H7 (cell line): ENCODE results near the gene CELF2. TPM values are rescaled to one million over a fixed set of nuclear protein-coding genes. Genes with fewer than 3 reads are reported as not detected.
"Not testable (repeated sequence)": the region's sequence is repeated elsewhere in the genome, so short reads cannot be mapped to it uniquely, and the experiment has no call there.

ENCODE experiments used
- DNase-seq: peaks from one replicate; pipeline ENCODE4 v3.0.0; 2012
- H3K27me3 ChIP-seq: 2 replicates; pipeline ENCODE4 v1.6.0; 2011; ENCODE audit warnings: mild to moderate bottlenecking, low read length; ENCODE audit not compliant: control insufficient read depth, insufficient read depth
- H3K36me3 ChIP-seq: replicated peaks from 2 replicates; pipeline ENCODE4 v1.5.1; 2011; ENCODE audit warnings: low read length; ENCODE audit not compliant: control insufficient read depth, insufficient read depth
- H3K4me3 ChIP-seq: 2 replicates; pipeline ENCODE4 v1.5.1; 2011; ENCODE audit warnings: low read depth, mild to moderate bottlenecking, control low read depth, low read length, moderate library complexity; ENCODE audit not compliant: insufficient read depth
- total RNA-seq: library from RNA; depleted of rRNA; stranded (reverse); fragments of >200 nt; shearing (Covaris generic); gene quantifications from 2 replicates; pipeline ENCODE4 v1.2.3, GENCODE V29; 2014

Gene CELF2
- total RNA-seq, 1 experiment from 2014 or later = 8.5 TPM

DNA sequence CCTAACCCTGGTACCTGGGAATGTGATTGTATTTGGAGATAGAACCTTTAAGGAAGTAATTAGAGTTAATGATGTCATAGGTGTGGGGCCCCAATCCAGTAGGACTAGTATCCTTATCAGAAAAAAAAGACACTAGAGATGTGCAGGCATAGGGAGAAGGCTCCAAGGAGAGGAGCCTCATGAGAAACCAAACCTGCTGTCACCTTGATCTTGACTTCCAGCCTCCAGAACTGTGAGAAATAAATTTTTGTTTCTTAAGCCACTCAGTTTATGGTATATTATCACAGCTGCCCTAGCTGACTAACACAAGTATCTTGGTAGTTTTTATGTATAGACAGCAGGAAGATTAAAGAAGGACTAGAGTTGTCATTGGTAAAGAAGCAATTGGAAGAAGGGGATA lies 23.9 kb upstream of the CELF2 start:
- Histone ChIP-seq H3K27me3 (no peaks in the 10 kb centered on the region), H3K36me3 (no peaks in the 10 kb centered on the region), H3K4me3 (no peak overlapping the region)
- no peak for DNase-seq

DNA sequence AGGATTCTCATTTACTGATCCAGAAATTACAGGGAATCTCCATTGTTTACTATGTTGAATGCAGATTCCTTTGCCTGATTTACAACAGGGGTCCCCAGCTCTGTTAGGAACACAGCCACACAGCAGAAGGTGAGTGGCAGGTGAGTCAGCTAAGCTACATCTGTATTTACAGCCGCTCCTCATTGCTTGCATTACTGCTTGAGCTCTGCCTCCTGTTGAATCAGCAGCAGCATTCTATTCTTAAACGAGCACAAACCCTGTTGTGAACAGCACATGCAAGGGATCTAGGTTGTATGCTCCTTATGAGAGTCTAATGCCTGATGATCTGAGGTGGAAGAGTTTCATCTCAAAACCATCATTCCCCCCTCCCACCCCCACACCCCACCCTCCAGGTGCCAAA lies 23.3 kb upstream of the CELF2 start:
- H3K36me3 ChIP-seq = no peaks in the 10 kb centered on the region
- no peak overlapping the region for H3K4me3 ChIP-seq
- no peak for DNase-seq
- H3K27me3 ChIP-seq = no peaks in the 10 kb centered on the region

DNA sequence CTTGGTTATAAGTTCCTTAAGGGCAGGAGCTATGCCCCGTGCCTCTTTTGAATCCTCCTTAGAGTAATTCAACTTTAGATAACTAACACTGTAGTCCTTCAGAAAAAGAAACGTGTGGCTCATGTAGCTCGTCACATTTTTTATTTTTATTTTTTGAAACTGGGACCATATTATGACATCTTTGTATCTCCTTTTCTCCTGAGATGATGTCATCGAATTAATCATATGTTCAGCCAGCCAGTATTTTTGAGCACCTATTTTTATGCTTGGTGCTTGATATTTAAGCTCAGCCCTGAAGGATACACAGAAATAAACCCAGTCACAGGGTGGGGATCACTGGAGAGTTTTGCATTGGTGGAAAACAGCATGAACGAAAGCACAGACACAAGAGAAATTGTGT lies 22.6 kb upstream of the CELF2 start:
- no peak for DNase-seq
- no peaks in the 10 kb centered on the region for H3K36me3 ChIP-seq
- H3K27me3 ChIP-seq = no peaks in the 10 kb centered on the region
- H3K4me3 ChIP-seq = no peak overlapping the region

DNA sequence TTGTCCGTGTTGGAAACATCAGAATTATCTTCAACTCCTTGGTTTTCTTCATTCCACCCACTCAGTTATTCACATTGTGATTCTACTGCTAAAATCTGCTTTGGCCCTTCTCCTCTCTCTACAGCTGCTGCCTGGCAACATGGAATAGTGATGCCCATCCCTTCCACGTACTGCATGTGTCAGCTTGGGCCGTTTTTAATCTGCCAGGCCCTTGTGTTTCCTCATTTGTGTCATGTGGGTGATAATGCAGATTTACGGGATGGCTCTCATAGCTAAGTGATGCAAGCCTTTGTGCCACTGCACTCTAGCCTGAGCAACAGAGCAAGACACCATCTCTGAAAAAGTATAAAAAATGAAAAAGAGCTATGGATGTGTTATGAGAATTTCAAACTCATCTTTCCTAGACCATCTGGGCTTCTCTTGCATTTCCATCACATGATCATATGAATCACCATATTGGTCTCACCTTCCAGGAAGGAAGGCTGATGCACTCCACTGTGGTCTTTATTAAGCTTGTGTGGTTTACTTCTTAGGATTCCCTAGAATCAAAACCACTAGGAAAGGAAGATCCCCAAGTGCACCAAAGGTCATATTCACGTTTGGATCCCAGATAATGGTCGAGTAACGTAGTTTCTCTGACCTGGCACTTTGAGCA lies 20.6 kb upstream of the CELF2 start:
- Histone ChIP-seq H3K27me3 (no peaks in the 10 kb centered on the region), H3K4me3 (no peak overlapping the region), H3K36me3 (no peaks in the 10 kb centered on the region)
- DNase-seq = no peak

DNA sequence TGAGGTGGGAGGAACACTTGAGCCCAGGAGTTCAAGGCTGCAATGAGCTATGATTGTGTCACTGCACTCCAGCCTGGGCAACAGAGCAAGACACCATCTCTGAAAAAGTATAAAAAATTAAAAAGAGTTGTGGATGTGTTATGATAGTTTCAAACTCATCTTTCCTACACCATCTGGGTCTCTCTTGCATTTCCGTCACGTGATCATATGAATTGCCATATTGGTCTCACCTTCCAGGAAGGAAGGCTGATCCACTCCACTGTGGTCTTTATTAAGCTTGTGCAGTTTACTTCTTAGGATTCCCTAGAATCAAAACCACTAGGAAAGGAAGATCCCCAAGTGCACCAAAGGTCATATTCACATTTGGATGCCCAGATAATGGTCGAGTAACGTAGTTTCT lies 18.2 kb upstream of the CELF2 start:
- DNase-seq, H3K4me3 ChIP-seq, H3K36me3 ChIP-seq, H3K27me3 ChIP-seq: not testable (repeated sequence)

DNA sequence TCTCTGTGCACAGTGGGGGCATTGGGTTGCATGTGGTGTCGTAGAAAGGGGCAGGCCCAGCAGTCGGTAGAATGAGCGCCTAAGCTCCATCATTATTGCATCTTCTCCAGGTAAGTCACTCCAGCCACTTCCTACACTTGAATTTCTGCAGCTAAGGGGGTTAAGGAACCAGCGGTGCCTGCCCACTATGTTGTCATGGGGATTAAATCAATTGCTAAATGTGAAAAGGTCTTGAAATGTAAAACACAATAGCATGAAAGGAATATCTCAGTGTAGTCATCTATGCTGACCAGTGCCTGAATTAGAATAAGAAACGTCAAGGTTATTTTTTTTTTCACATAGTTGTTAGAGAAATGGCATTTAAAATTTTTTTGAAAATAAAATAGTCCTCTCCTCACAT lies 15.2 kb upstream of the CELF2 start:
- Histone ChIP-seq H3K36me3 (no peaks in the 10 kb centered on the region), H3K27me3 (no peaks in the 10 kb centered on the region), H3K4me3 (no peak overlapping the region)
- DNase-seq = no peak

DNA sequence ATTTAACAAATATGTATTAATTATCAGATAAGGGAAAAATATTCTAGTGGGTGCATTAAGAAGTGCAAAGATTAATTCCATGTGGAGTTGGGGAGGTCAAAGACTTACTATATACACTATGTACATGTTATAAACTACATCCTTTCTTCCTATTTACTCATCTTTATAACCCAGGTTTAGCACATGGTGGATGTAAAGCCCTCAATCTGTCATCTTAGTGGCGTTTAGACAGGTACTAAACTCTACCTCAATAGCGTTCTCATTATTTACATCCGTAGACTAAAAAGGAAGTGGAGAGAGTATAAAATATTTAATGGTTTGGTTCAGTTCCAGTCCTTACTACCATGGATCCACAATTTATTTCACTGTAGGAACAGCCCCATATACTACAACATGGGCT lies 14.8 kb upstream of the CELF2 start:
- Histone ChIP-seq H3K4me3 (no peak overlapping the region), H3K36me3 (no peaks in the 10 kb centered on the region), H3K27me3 (no peaks in the 10 kb centered on the region)
- DNase-seq = no peak

DNA sequence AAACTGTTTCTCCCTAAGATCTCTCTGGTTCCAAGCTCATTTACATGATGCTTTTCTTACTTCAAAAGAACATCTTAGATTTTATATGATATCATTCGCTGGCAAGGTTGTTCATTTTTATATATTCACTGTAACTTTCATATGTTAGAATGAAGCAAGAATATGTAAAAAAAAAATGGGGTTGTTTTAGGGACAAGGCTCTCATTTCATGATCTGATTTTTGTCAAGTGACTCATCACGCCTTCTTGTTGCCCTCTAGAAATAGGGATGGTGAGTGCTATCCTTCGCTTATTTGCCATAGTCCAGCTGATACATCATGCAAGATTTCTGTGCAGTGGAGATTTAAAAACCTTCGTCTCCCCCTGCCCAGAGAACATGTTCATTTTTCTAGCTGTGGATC lies 14.0 kb upstream of the CELF2 start:
- H3K4me3 ChIP-seq = no peak overlapping the region
- no peaks in the 10 kb centered on the region for H3K36me3 ChIP-seq
- no peak for DNase-seq
- no peaks in the 10 kb centered on the region for H3K27me3 ChIP-seq

DNA sequence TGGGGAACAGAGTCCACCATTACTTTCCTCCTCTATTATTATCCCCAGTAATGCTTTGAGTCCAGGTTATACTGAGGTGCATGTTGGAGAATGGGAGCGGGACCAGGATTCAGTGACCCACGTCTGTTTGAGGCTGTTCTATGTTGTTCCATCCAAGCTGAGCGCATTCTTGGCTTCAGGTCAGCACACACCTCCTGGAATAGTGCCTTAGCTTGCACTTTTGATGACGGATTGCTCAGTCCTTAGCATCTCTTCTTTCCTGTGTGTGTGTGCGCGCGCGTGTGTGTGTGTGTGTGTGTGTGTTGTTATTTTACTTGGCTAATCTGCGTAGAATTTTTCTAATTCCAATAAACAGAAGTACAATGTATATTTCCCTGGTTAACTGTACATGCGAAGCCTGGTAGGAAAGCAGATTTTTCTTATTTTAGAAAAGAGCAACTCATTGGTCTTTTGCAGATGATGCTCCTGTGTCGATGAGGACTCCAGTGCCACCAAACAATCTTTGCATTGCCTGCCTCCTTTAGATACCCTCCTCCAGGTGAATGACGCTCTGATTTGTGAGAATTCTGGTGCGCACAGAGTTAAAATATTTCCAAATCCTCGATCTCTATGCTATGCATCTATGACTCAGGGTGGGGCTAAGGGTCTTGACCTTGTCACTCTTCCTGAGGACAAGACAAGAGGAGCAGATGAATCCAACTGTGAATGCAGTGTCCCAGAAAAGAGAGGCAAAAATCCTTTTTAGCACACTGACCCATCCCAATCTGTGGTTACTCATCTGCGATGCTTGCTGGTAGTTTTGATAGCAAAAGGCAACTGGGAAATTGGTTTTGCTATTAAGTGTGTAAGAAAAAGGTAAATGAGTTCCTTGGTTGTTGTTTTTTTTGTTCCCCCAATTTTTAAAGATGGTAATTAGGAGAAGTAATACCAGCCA lies 13.3 kb upstream of the CELF2 start:
- Histone ChIP-seq H3K4me3 (no peak overlapping the region), H3K27me3 (no peaks in the 10 kb centered on the region)
- no peak for DNase-seq

DNA sequence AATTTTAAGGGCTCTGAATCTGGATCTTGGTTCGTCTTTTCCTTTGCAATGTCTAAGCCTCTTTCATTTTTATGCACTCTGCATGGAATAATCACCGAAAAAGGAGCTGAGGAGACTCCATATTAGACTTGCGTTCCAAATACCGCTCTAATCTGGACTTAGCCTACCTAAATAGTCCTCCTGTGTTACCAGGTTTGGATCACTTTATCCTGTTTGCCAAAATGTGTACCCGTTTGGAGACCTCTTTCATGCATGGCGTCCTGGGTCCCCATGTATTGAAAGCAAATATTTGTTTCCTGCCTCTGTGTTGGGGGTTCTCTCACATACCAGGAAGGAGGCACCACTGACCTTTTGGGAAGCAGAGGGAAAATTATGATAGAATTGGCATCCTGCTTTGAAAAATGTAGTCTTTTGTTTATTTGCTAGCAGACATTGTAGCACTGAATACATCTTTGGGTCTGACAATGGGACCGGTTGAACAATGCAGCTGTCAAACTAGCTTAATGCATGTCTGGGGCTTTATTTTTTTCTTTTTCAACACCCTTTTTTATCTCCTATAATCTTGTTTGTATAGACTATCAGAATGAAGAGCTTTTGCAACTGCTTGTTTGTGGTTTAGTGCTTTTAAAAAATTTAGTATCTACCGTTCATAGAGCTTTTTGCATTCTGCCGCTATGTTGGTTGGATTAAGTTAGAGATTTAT lies 11.8 kb upstream of the CELF2 start:
- Histone ChIP-seq H3K36me3 (no peaks in the 10 kb centered on the region), H3K27me3 (no peaks in the 10 kb centered on the region), H3K4me3 (no peak overlapping the region)
- DNase-seq = no peak

More for the DNA sequence above, 13.3 kb upstream of the CELF2 start:
- no peaks in the 10 kb centered on the region for H3K36me3 ChIP-seq

DNA sequence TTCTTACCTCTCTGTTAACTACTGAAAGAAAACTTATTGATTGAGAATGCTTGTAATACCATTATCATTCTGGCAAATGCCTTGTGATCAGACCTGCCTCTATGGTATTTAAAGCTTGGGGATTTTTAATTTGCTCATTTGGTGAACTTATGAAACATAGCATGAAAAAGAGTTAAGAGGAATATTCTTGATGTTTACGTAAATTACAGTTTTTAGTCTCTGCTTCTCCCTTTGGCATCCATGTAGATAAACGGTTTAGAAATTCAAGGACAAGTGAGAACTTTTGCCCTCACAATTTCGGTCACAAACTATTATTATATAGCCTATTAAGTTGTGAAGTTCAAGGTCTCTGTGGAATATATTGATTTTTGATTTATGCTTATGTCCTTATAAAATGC lies 11.2 kb upstream of the CELF2 start:
- Histone ChIP-seq H3K36me3 (no peaks in the 10 kb centered on the region), H3K27me3 (no peaks in the 10 kb centered on the region), H3K4me3 (no peak overlapping the region)
- no peak for DNase-seq

DNA sequence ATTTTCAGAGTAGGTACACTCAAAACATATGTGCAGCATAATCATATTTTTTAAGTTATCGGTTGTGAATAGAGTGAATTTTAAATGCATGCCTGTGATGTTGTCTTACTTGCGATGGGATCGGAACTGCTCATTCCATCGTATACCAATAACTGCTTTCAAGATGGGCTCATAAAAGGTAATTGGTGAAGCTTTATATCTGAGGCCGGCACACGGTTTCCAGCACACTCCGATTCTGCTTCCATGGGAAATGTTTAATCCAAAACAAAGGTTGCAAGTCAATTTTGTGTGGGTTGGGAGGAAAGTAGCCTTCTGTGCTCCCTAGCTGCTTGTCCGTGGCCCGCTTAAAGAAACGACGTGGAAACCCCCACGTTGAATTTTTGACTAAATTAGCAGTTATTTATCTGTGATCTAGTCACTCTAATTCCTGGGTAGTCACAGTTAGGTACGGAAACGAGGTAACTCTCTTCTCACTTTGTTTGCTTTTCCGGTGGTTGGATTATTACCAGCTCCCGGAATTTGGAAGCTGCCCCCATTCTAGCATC lies 10.1 kb upstream of the CELF2 start:
- Histone ChIP-seq H3K27me3 (no peaks in the 10 kb centered on the region), H3K36me3 (no peaks in the 10 kb centered on the region), H3K4me3 (no peak overlapping the region)
- DNase-seq = no peak

DNA sequence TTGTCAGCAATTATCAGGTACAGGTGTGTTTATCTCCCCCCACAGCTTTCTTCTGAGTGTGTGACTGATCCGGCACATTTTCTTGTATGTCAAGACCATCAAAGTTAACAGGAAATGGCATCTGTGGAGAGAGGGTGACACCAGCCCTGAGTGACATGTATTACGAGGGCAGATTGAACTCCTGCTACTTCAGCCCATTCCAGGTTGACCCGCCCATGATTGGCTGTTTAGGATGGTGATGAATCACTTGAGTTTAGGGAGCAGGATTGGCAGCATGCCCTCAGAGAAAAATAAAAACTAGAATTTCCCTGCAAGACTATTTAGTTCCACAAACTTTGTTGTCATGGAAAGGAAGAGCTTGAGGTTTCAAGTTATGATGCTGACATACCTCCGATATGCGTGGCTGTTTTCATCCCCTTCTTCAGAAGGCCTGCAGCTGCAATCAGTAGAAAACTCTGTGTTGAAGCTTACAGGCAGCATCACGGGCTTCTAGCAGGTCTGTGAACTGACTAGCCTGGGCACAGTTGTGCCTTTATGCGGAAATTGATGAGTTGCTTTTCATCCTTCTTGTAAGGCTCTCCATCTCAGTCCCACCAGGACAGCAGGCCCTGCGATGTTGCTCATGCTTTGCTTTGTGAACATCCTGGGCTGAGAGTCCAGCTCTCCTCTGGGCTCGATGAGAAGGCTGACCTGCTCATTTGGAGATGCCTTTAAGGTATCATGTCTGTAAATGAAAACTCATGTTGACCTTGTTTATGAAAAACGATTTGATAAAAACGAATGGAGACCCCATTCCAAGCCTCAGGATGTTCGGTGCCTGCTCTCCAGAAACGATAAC lies 8.0 kb upstream of the CELF2 start:
- Histone ChIP-seq H3K27me3 (no peaks in the 10 kb centered on the region), H3K36me3 (no peaks in the 10 kb centered on the region), H3K4me3 (no peak overlapping the region)
- no peak for DNase-seq

DNA sequence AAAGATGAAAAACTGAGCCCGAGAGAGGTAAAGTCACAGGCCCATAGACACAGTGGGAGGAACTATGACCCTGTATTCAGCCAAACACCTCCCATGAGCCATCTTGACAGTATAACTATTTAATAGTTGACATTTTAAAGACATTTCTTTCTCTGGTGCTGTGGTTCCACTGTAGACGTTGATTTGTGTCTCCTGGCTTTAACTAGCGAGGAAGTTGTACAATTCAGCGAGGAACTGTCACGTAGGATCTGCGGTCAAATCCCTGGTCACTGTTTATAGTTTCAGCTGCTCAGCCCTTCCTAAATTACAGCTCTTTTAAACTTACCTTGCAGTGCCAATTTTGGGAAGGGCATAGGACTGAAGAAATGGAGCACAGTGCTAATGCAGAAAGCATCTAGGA lies 7.1 kb upstream of the CELF2 start:
- DNase-seq = no peak
- Histone ChIP-seq H3K4me3 (no peak overlapping the region), H3K27me3 (no peaks in the 10 kb centered on the region), H3K36me3 (no peaks in the 10 kb centered on the region)
